ENCODE results near the gene CD300LF.

Gene CD300LF

DNA sequence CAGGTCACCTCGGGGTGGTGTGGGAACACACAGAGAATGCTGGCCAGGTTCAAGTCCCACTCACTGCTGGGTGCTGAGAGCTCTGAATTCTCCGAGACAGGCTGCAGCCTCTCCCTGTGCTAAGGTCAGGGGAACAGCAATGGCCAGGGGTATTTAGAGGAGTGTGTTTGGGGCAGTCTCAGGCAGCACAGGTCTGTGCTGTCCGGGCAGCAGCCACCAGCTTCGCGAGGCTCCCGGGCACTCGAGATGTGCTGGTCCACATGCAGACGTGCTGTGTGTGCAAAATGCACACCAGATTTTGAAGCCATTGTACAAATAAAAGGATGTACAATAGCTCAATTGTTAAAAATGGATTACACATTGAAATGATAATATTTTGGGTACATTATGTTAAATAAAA is 42.8 kb upstream of the CD300LF start:
- Histone ChIP-seq H3K36me3 (ENCODE audit: control insufficient read depth, insufficient read depth, low read length) (peaks cover 26% of the 10 kb centered on the region), H3K9me3 (ENCODE audit: control insufficient read depth, low read length) (no peaks in the 10 kb centered on the region), H3K27ac (ENCODE audit: low read depth, low read length, severe bottlenecking) (no peak overlapping the region), H3K4me3 (ENCODE audit: extremely low read depth, insufficient read depth, low read length, poor library complexity, severe bottlenecking) (no peak overlapping the region), H3K4me1 (ENCODE audit: control insufficient read depth, insufficient read depth, low read length, poor library complexity, severe bottlenecking) (peaks cover 41% of the 10 kb centered on the region)
- WGBS, 2 experiments (ENCODE audit: insufficient coverage in 2 of 2) = 88 to 98% methylated on average over 2 to 7 of the region's 8 CpGs

DNA sequence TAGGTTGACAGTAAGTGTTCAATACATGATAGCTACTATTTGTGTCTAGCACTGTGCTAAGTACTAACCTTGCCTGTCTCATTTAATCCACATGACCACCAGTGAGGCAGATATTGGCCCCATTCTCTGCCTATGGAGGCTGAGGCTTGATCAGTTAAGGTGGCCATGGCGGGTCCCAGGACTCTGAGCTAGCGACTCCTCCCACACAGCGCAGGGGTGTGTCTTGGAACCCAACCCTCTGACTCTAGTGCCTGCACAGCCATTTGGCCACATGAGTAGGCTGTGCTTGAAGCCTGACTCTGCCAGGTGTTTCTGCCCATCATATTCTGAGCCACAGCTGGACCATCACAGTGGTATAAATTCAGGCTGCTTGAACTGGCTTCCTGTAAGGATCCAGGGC is 42.1 kb upstream of the CD300LF start:
- no peak overlapping the region for H3K4me3 ChIP-seq (ENCODE audit: extremely low read depth, insufficient read depth, low read length, poor library complexity, severe bottlenecking)

DNA sequence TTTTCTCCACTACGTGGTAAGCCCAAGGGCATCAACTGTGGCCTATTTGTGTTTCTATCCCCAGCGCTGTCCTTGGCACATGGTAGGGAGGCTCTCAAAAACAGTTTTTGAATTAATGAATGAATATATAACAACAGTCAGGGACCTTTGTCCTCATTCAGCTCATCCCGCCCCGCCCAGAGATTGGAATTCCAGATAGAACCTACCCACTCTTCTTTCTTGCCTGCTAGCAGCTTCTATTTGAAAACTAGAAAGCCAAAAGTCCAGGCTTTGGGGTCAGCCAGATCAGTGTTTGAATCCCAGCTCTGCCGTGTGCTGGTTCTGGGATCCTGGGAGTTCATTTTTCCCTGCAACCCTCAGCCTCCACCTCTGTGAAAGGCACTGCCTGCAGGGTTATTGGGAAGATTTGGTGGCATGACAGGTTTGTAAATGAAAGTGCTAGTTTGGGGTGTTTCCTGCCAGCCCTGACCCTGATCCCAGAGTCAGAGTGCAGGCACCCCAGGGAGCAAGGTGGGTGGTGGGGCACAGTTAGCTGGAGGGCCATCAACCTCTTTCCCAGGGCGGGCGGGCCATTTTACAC is 40.2 kb upstream of the CD300LF start:
- no peaks in the 10 kb centered on the region for H3K9me3 ChIP-seq (ENCODE audit: control insufficient read depth, low read length)
- no peak overlapping the region for H3K4me3 ChIP-seq (ENCODE audit: extremely low read depth, insufficient read depth, low read length, poor library complexity, severe bottlenecking)
- peaks cover 23% of the 10 kb centered on the region for H3K4me1 ChIP-seq (ENCODE audit: control insufficient read depth, insufficient read depth, low read length, poor library complexity, severe bottlenecking)
- peaks cover 26% of the 10 kb centered on the region for H3K36me3 ChIP-seq (ENCODE audit: control insufficient read depth, insufficient read depth, low read length)
- WGBS, 2 experiments (ENCODE audit: insufficient coverage in 2 of 2) = 80 to 96% methylated on average over 2 to 4 of the region's 7 CpGs
- no peak overlapping the region for H3K27ac ChIP-seq (ENCODE audit: low read depth, low read length, severe bottlenecking)

More for the DNA sequence above, 42.1 kb upstream of the CD300LF start:
- Histone ChIP-seq H3K36me3 (ENCODE audit: control insufficient read depth, insufficient read depth, low read length) (peaks cover 26% of the 10 kb centered on the region), H3K27ac (ENCODE audit: low read depth, low read length, severe bottlenecking) (no peak overlapping the region), H3K4me1 (ENCODE audit: control insufficient read depth, insufficient read depth, low read length, poor library complexity, severe bottlenecking) (peaks cover 34% of the 10 kb centered on the region), H3K9me3 (ENCODE audit: control insufficient read depth, low read length) (no peaks in the 10 kb centered on the region)
- WGBS, 2 experiments (ENCODE audit: insufficient coverage in 2 of 2) = 97 to 100% methylated on average over 3 of the region's 3 CpGs

DNA sequence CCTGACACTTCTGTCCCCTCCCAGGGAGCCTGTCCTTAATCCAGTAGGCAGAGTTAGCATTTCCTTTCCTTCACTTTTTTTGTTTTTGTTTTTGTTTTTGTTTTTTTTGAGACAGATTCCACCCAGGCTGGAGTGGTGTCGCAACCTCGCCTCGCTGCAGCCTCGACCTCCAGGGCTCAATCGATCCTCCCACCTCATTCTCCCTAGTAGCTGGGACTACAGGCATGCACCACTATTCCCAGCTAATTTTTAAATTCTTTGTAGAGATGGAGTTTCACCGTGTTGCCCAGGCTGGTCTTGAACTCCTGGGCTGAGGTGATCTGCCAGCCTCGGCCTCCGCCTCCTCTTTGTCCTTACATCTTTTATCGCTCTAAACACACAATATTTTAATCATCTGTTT is 39.7 kb upstream of the CD300LF start:
- Histone ChIP-seq H3K4me1 (ENCODE audit: control insufficient read depth, insufficient read depth, low read length, poor library complexity, severe bottlenecking) (peaks cover 23% of the 10 kb centered on the region), H3K9me3 (ENCODE audit: control insufficient read depth, low read length) (no peaks in the 10 kb centered on the region), H3K4me3 (ENCODE audit: extremely low read depth, insufficient read depth, low read length, poor library complexity, severe bottlenecking) (no peak overlapping the region), H3K36me3 (ENCODE audit: control insufficient read depth, insufficient read depth, low read length) (peaks cover 22% of the 10 kb centered on the region), H3K27ac (ENCODE audit: low read depth, low read length, severe bottlenecking) (no peak overlapping the region)
- WGBS, 2 experiments (ENCODE audit: insufficient coverage in 2 of 2) = 93 to 98% methylated on average over 8 of the region's 9 CpGs

DNA sequence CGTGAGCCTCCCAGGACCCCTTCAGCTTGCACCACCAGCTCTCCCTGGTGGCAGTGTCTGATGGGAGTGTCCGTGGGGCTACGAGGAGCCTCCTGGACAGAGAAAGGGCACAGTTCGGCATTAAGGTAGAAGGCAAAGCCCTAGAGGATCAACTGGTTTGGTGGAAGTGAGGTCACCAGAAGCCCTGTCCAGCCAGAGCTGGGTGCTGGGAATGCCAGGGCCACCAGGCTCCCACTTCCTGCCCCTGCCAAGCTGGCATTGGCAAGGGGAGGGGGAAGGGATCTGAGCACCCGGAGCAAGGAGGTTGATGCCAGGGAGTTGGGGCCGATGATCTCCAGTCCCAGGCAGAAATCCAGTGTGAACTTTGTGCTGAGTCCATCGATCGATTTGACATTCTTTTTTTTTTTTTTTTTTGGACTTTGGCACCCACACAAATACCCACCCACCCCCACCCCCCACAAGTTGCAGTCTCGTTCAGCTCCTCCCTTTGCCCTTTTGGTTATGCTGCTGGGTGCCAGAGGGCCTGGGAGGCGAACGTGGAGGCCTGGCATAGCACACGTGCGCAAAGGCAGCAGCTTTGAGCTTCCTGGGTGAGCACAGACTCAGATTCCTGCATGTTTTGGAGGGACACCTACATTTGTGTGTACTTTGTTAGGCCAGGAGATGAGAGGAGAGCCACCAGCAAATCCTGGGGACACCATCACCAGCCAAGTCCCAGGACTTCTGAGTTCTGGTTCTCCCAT is 37.8 kb upstream of the CD300LF start:
- peak overlapping the region; percentile 92 for H3K4me3 ChIP-seq (ENCODE audit: extremely low read depth, insufficient read depth, low read length, poor library complexity, severe bottlenecking)
- 79 to 87% methylated on average over 9 to 11 of the region's 13 CpGs for WGBS, 2 experiments (ENCODE audit: insufficient coverage in 2 of 2)
- H3K4me1 ChIP-seq (ENCODE audit: control insufficient read depth, insufficient read depth, low read length, poor library complexity, severe bottlenecking) = peaks cover 34% of the 10 kb centered on the region
- H3K27ac ChIP-seq (ENCODE audit: low read depth, low read length, severe bottlenecking) = no peak overlapping the region
- H3K36me3 ChIP-seq (ENCODE audit: control insufficient read depth, insufficient read depth, low read length) = peaks cover 20% of the 10 kb centered on the region
- H3K9me3 ChIP-seq (ENCODE audit: control insufficient read depth, low read length) = no peaks in the 10 kb centered on the region

DNA sequence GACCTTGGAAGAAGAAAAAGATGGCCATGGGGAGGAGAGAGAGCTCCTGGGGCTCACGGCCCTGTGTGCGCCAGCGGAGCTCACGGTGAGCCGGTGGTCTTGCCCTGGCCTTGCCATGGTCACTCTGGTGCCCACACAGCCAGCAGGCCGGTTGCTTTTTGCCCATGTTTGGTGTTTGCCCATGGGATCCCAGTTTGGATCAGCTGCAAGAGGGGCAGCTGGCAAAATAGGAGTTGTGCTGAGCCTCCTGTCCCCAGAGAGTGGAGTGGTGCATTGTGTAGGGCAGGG is 37.3 kb upstream of the CD300LF start:
- Histone ChIP-seq H3K36me3 (ENCODE audit: control insufficient read depth, insufficient read depth, low read length) (peaks cover 20% of the 10 kb centered on the region), H3K9me3 (ENCODE audit: control insufficient read depth, low read length) (no peaks in the 10 kb centered on the region), H3K4me3 (ENCODE audit: extremely low read depth, insufficient read depth, low read length, poor library complexity, severe bottlenecking) (peak overlapping the region; percentile 92), H3K27ac (ENCODE audit: low read depth, low read length, severe bottlenecking) (no peak overlapping the region), H3K4me1 (ENCODE audit: control insufficient read depth, insufficient read depth, low read length, poor library complexity, severe bottlenecking) (peaks cover 40% of the 10 kb centered on the region)
- 51 to 53% methylated on average over 6 of the region's 6 CpGs for WGBS, 2 experiments (ENCODE audit: insufficient coverage in 2 of 2)

DNA sequence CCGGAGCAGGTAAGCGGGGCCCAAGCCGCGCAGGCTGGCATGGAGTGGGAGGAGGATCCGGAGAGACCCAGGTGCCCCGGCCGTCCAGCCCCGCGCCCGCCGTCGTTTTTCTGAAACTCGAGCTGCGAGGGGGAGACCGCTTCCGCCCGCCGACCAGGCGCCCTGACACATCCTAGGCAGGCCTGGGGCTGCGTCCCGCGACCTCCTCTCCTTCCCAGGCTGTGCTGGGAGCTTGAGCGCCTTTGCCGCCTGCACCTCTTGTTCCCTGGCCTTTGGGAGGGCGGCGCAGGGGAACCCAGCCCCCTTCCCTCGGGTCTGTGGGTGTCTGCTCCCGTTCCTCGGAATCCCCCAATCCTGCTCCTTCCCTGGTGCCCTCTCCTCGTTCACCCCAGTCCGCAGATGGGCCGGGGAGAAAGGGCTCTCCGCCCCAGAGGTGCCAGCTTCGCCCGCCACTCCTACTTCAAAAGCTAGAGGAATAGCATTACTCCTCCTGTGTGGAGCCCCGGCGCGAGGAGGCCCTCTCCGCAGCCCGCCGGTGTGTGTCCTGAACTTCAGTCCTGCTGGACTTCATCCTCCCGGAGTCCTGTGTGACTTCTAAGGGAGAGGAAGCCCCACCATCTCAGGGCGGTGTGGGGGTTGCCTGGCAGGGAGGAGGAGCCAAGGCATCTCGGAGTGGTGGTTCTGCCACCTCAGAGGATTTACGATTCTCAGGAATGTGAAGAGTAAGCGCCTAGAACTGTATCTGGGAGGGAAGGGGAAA is 36.7 kb upstream of the CD300LF start:
- Histone ChIP-seq H3K4me3 (ENCODE audit: extremely low read depth, insufficient read depth, low read length, poor library complexity, severe bottlenecking) (peak overlapping the region; percentile 92), H3K36me3 (ENCODE audit: control insufficient read depth, insufficient read depth, low read length) (peaks cover 20% of the 10 kb centered on the region), H3K27ac (ENCODE audit: low read depth, low read length, severe bottlenecking) (no peak overlapping the region), H3K4me1 (ENCODE audit: control insufficient read depth, insufficient read depth, low read length, poor library complexity, severe bottlenecking) (peaks cover 43% of the 10 kb centered on the region), H3K9me3 (ENCODE audit: control insufficient read depth, low read length) (no peaks in the 10 kb centered on the region)
- WGBS, 2 experiments (ENCODE audit: insufficient coverage in 2 of 2) = 1 to 3% methylated on average over 41 to 43 of the region's 46 CpGs

DNA sequence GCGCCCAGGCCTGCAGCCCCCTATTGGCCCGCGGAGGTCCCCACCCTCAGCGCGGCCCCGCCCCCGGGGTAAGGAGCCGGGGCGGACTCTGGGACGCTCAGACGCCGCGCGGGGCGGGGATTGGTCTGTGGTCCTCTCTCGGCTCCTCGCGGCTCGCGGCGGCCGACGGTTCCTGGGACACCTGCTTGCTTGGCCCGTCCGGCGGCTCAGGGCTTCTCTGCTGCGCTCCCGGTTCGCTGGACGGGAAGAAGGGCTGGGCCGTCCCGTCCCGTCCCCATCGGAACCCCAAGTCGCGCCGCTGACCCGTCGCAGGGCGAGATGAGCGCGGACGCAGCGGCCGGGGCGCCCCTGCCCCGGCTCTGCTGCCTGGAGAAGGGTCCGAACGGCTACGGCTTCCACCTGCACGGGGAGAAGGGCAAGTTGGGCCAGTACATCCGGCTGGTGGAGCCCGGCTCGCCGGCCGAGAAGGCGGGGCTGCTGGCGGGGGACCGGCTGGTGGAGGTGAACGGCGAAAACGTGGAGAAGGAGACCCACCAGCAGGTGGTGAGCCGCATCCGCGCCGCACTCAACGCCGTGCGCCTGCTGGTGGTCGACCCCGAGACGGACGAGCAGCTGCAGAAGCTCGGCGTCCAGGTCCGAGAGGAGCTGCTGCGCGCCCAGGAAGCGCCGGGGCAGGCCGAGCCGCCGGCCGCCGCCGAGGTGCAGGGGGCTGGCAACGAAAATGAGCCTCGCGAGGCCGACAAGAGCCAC is 36.0 kb upstream of the CD300LF start, which contains the start of gene NHERF1:
Gene NHERF1, plus strand, starts transcription at position 100 of the 750 bp plus-strand sequence. Its CDS starts 219 bp downstream, at position 319.
- whole genome bisulfite sequencing, 2 experiments (ENCODE audit: insufficient coverage in 2 of 2) = 0% methylated on average over 81 to 82 of the region's 90 CpGs
- Histone ChIP-seq H3K4me1 (ENCODE audit: control insufficient read depth, insufficient read depth, low read length, poor library complexity, severe bottlenecking) (peaks cover 43% of the 10 kb centered on the region), H3K36me3 (ENCODE audit: control insufficient read depth, insufficient read depth, low read length) (peaks cover 15% of the 10 kb centered on the region), H3K4me3 (ENCODE audit: extremely low read depth, insufficient read depth, low read length, poor library complexity, severe bottlenecking) (peak within 1 kb of the TSS; percentile 92), H3K27ac (ENCODE audit: low read depth, low read length, severe bottlenecking) (peak within 1 kb of the TSS; percentile 96), H3K9me3 (ENCODE audit: control insufficient read depth, low read length) (no peaks in the 10 kb centered on the region)

DNA sequence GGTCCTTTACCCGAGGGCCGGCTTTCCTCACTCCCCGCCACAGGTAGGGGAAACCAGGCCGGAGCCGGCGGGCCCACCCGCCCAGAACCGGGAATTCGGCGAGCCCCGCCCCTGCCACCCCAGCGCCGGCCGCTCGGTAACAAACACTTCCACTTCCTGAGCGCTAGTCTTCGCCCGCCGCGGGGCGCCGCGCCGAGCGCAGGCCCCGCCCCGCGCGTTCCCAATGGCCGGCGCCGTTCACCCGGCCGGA is 35.5 kb upstream of the CD300LF start:
- 0% methylated on average over 24 to 32 of the region's 34 CpGs for WGBS, 2 experiments (ENCODE audit: insufficient coverage in 2 of 2)
- Histone ChIP-seq H3K36me3 (ENCODE audit: control insufficient read depth, insufficient read depth, low read length) (peaks cover 13% of the 10 kb centered on the region), H3K4me1 (ENCODE audit: control insufficient read depth, insufficient read depth, low read length, poor library complexity, severe bottlenecking) (peaks cover 44% of the 10 kb centered on the region), H3K4me3 (ENCODE audit: extremely low read depth, insufficient read depth, low read length, poor library complexity, severe bottlenecking) (peak overlapping the region; percentile 92), H3K9me3 (ENCODE audit: control insufficient read depth, low read length) (no peaks in the 10 kb centered on the region), H3K27ac (ENCODE audit: low read depth, low read length, severe bottlenecking) (peak overlapping the region; percentile 96)

DNA sequence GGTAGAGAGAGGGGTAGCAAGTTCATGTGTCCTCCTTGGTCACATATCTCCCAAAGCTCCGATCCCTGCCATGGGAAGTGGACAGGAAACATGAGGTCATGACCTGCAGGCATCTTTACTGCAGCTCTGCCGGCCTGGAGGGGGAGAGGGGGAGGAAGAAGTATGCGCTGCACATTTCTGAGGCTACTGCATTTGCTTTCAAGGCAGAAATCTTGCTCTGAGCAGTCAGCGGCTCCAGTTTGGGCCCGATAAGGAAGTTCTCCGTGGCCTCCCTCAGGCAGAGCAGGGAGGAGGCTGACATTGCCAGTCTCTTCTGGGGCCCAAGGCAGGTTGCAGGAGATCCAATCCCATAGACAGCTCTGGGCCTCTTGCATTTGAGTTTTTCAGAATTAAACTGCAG is 34.2 kb upstream of the CD300LF start:
- Histone ChIP-seq H3K9me3 (ENCODE audit: control insufficient read depth, low read length) (no peaks in the 10 kb centered on the region), H3K36me3 (ENCODE audit: control insufficient read depth, insufficient read depth, low read length) (no peaks in the 10 kb centered on the region), H3K4me1 (ENCODE audit: control insufficient read depth, insufficient read depth, low read length, poor library complexity, severe bottlenecking) (peaks cover 52% of the 10 kb centered on the region), H3K27ac (ENCODE audit: low read depth, low read length, severe bottlenecking) (peak overlapping the region; percentile 96), H3K4me3 (ENCODE audit: extremely low read depth, insufficient read depth, low read length, poor library complexity, severe bottlenecking) (no peak overlapping the region)
- WGBS, 2 experiments (ENCODE audit: insufficient coverage in 2 of 2) = 24 to 40% methylated on average over 5 to 6 of the region's 6 CpGs

All from mesodermal cell (in vitro differentiated cells).